ENCODE results near the gene AMZ1. TPM values are rescaled to one million over a fixed set of nuclear protein-coding genes. Genes with fewer than 3 reads are reported as not detected.
A peak's percentile ranks its signal among the peaks of the same experiment; 100 is the strongest.

AMZ1 gene
- total and polyA plus RNA-seq, 10 of the 15 experiments (the other 5 are each of a cell fraction or from before 2014, with no cell fraction given) = 0.02 to 2.0 (median 0.69) TPM

DNA sequence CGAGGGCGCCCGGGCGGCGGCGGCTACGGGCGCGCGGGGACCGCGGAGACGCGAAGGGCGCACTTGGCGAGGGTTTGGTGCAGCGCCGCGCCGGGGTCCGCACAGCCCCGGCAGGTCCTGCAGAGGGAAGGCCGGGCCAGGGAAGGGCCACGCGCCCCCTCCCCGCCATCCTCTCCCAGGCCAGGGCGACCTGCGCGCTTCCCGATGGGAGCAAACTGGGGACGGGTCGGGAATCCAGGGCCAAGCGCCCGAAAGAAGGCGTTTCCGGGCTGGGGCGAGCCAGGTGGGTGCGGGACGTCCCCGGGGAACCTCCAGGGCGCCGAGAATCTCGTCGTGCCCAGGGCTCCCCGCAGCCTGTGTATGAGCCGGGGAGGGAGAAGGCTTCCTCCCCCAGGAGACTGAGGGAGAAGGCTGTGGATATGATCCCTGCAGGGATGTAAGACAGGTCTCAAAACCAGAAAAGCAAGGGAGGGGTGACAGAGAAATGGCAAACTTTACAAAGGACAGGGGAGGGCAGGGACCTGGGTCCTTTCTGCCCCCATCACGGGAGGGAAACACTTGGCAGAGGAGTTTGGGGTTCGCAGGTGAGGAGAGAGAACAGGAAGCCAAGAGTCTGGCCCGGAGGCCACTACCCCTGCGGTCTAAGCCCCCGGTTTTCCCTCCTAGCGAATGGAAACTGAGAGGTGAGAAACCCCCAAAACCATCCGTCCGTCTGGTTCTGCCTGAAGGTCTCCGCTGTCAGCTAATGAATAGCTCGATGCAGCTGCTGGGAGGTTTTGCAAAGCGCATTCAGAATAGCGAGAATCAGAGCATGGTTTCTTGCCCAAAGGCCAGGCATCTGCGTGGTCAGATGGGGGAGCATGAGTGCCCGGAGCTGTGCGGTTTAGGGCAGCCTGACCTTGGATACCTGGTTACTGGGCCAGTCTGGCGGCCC is 674 bp downstream of the AMZ1 start (continued):
- no peak for TF ChIP-seq MYB (IDR thresholded peaks at IDR 0.05; ENCODE audit: borderline replicate concordance, low read depth, low read length)
- peak; percentile 71; the same call in 1 of the 2 replicates for TF ChIP-seq CHD2 (IDR thresholded peaks at IDR 0.05; ENCODE audit: borderline replicate concordance, low read depth, low read length)
- no peak for TF ChIP-seq FOXM1 (IDR thresholded peaks at IDR 0.05; ENCODE audit: low read depth, low read length)
- TF ChIP-seq, protein P1, sequence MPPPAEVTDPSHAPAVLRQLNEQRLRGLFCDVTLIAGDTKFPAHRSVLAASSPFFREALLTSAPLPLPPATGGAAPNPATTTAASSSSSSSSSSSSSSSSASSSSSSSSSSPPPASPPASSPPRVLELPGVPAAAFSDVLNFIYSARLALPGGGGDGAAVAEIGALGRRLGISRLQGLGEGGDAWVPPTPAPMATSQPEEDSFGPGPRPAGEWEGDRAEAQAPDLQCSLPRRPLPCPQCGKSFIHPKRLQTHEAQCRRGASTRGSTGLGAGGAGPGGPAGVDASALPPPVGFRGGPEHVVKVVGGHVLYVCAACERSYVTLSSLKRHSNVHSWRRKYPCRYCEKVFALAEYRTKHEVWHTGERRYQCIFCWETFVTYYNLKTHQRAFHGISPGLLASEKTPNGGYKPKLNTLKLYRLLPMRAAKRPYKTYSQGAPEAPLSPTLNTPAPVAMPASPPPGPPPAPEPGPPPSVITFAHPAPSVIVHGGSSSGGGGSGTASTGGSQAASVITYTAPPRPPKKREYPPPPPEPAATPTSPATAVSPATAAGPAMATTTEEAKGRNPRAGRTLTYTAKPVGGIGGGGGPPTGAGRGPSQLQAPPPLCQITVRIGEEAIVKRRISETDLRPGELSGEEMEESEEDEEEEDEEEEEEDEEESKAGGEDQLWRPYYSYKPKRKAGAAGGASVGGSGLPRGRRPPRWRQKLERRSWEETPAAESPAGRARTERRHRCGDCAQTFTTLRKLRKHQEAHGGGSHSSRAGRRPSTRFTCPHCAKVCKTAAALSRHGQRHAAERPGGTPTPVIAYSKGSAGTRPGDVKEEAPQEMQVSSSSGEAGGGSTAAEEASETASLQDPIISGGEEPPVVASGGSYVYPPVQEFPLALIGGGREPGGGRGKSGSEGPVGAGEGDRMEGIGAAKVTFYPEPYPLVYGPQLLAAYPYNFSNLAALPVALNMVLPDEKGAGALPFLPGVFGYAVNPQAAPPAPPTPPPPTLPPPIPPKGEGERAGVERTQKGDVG (CRISPR knock-in tag; IDR thresholded peaks at IDR 0.05) = no peak

DNA sequence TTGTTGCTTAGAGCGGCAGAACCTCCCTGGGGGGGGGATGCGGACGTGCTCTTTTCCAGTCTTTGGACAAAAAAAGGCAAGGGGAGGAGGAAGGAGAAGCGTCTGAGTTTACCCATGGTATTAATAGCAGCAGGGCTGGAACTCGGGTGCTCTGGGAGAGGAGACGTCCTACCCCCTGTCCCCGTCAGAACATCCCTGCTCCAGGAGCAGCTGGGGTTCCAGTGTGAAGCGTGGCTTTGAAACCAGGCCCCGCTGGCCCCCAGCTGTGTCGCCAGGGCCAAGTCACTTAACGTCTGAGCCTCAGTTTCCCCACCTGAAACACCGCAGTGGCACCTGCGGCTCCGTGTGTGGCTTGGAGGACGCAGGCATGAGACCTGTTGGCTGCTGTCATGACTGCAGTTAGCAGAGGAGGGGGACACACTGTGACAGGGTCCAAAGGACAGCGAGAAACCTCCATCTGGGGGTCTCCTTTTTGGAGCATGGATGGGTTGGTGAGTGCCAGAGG is 1.4 kb downstream of the AMZ1 start:
- Histone ChIP-seq H4K20me1 (ENCODE audit: control insufficient read depth, insufficient read depth) (no peaks in the 10 kb centered on the region; the same call in 1 of the 2 replicates), H3K4me2 (ENCODE audit: control insufficient read depth, insufficient read depth) (peak overlapping the region; percentile 99), H3K36me3 (ENCODE audit: control insufficient read depth in 2 of 2, insufficient read depth in 2 of 2, low read length in 1 of 2) (no peaks in the 10 kb centered on the region), H3K79me2 (ENCODE audit: control insufficient read depth, insufficient read depth, low read length) (no peaks in the 10 kb centered on the region), H3K27me3 (replicated peaks in 1 of 2; ENCODE audit: control insufficient read depth in 2 of 2, insufficient read depth in 2 of 2, low read length in 1 of 2) (peaks cover 3 to 7% of the 10 kb centered on the region in 2 experiments; a peak in 3 of 4 replicates), H3K4me3 (peak overlapping the region; percentile 23; the same call in 1 of the 2 replicates), H3K27ac (ENCODE audit: control insufficient read depth, insufficient read depth) (no peak overlapping the region), H2AFZ (ENCODE audit: control insufficient read depth, low read depth, low read length) (no peak overlapping the region), H3K9me3 (replicated peaks; ENCODE audit: control insufficient read depth, insufficient read depth, low read length) (no peaks in the 10 kb centered on the region), H3K4me1 (ENCODE audit: control insufficient read depth, insufficient read depth, low read length) (peaks cover 27% of the 10 kb centered on the region), H3K9ac (ENCODE audit: control insufficient read depth, insufficient read depth, low read length) (no peak overlapping the region)
- ChIA-PET RAD21 (ENCODE audit: unreplicated experiment) (interaction anchor here (0.8 to 2.6 kb wide), 7 partner anchors 10 to 135 kb away, joined by 3 to 31 read pairs (median 4); no protein-coding TSS in a partner anchor), SMC1A (ENCODE audit: uncharacterized antibody, unreplicated experiment) (interaction anchor here (0.5 to 5.8 kb wide), 8 partner anchors 9 to 607 kb away, joined by 3 to 49 read pairs (median 4); no protein-coding TSS in a partner anchor), CTCF (interaction anchor here (1.0 to 3.1 kb wide), 8 partner anchors 9 to 239 kb away, joined by 3 to 56 read pairs (median 4); no protein-coding TSS in a partner anchor), POLR2A (interaction anchor here (0.7 to 2.8 kb wide), 4 partner anchors 9 to 55 kb away, joined by 3 to 17 read pairs (median 8); no protein-coding TSS in a partner anchor)
- no peak; the same call in 2 of the 3 replicates for ATAC-seq
- TSS peak; percentile 71 for BruUV-seq (replicated peaks)
- intact Hi-C loops (cut with micrococcal nuclease; ENCODE audit: unreplicated experiment) (no loop called here), in situ Hi-C loops (cut with MboI) (no loop called here)
- WGBS (ENCODE audit: insufficient coverage, insufficient replicate concordance, low lambda C conversion rate, missing lambda C conversion rate) = 44% methylated on average over 16 of the region's 16 CpGs
- FAIRE-seq = no peak
- no peak for DNase-seq (ENCODE audit: low read depth, low spot score)
- TF ChIP-seq, protein P2, sequence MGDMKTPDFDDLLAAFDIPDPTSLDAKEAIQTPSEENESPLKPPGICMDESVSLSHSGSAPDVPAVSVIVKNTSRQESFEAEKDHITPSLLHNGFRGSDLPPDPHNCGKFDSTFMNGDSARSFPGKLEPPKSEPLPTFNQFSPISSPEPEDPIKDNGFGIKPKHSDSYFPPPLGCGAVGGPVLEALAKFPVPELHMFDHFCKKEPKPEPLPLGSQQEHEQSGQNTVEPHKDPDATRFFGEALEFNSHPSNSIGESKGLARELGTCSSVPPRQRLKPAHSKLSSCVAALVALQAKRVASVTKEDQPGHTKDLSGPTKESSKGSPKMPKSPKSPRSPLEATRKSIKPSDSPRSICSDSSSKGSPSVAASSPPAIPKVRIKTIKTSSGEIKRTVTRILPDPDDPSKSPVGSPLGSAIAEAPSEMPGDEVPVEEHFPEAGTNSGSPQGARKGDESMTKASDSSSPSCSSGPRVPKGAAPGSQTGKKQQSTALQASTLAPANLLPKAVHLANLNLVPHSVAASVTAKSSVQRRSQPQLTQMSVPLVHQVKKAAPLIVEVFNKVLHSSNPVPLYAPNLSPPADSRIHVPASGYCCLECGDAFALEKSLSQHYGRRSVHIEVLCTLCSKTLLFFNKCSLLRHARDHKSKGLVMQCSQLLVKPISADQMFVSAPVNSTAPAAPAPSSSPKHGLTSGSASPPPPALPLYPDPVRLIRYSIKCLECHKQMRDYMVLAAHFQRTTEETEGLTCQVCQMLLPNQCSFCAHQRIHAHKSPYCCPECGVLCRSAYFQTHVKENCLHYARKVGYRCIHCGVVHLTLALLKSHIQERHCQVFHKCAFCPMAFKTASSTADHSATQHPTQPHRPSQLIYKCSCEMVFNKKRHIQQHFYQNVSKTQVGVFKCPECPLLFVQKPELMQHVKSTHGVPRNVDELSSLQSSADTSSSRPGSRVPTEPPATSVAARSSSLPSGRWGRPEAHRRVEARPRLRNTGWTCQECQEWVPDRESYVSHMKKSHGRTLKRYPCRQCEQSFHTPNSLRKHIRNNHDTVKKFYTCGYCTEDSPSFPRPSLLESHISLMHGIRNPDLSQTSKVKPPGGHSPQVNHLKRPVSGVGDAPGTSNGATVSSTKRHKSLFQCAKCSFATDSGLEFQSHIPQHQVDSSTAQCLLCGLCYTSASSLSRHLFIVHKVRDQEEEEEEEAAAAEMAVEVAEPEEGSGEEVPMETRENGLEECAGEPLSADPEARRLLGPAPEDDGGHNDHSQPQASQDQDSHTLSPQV (IDR thresholded peaks at IDR 0.05) = no peak
- 0 out of 2 replicates have a peak, but pooled peaks have one; percentile 33 for TF ChIP-seq MXI1 (IDR thresholded peaks at IDR 0.05; ENCODE audit: low read depth, low read length)

Measured in GM12878 (cell line).